HL-60 (cell line): ENCODE measurements around the gene ARF1.

ENCODE experiments used
- GABPA ChIP-seq: IDR thresholded peaks from 2 replicates; pipeline ENCODE4 v1.6.1; 2012; ENCODE audit warnings: low read depth
- POLR2AphosphoS5 ChIP-seq: IDR thresholded peaks from 2 replicates; pipeline ENCODE4 v1.6.1; 2012; ENCODE audit warnings: low read depth
- TF ChIP-seq, protein P1 (sequence below): IDR thresholded peaks from one replicate; pipeline ENCODE4 v1.5.1; 2011; ENCODE audit warnings: low read length, control low read depth, inconsistent platforms; ENCODE audit not compliant: insufficient read depth
- TF ChIP-seq, protein P2 (sequence below): IDR thresholded peaks from 2 replicates; pipeline ENCODE4 v1.6.1; 2012; ENCODE audit warnings: low read depth; ENCODE audit not compliant: insufficient replicate concordance

DNA sequence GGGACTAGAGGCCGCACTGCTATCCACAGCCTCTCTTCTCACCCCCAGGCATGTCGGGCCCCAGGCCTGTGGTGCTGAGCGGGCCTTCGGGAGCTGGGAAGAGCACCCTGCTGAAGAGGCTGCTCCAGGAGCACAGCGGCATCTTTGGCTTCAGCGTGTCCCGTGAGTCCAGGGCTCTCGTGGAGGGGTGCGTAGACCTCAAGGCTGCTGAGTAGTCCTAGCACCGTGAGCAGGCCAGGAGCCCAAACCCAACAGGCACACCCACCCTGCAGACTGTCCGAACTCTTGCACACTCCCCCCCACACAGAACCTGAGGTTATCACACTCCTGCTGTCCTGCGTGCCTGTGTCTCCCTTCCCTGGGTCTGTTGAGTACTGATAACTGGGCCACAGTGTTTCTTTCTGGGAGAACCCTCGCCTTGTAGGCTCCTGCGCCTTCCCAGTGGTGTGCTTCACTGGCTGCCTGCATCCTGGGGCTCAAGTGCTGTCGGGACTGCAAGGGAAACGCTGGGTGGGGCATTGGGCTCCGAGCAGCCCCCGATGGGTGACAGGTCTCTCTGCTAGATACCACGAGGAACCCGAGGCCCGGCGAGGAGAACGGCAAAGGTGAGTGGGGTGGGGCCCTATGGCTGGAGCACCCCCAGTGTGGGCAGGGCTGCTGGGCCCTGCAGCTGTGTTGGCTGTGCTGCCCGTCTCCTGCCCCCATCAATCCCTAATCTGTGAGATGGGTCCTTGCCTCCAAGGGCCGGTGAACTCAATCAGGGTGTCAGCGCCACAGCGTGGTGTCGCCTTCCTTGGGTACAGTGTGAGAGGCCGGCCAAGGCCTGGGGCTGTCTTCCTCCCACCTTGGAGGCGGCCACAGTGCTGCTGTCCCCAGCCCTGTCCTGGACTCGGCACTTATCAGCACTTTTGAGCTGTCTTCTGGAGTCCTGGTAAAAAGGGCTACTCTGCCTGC is 63.2 kb downstream of the ARF1 start:
- TF ChIP-seq, protein P1, sequence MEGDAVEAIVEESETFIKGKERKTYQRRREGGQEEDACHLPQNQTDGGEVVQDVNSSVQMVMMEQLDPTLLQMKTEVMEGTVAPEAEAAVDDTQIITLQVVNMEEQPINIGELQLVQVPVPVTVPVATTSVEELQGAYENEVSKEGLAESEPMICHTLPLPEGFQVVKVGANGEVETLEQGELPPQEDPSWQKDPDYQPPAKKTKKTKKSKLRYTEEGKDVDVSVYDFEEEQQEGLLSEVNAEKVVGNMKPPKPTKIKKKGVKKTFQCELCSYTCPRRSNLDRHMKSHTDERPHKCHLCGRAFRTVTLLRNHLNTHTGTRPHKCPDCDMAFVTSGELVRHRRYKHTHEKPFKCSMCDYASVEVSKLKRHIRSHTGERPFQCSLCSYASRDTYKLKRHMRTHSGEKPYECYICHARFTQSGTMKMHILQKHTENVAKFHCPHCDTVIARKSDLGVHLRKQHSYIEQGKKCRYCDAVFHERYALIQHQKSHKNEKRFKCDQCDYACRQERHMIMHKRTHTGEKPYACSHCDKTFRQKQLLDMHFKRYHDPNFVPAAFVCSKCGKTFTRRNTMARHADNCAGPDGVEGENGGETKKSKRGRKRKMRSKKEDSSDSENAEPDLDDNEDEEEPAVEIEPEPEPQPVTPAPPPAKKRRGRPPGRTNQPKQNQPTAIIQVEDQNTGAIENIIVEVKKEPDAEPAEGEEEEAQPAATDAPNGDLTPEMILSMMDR: no peak
- TF ChIP-seq, protein P2, sequence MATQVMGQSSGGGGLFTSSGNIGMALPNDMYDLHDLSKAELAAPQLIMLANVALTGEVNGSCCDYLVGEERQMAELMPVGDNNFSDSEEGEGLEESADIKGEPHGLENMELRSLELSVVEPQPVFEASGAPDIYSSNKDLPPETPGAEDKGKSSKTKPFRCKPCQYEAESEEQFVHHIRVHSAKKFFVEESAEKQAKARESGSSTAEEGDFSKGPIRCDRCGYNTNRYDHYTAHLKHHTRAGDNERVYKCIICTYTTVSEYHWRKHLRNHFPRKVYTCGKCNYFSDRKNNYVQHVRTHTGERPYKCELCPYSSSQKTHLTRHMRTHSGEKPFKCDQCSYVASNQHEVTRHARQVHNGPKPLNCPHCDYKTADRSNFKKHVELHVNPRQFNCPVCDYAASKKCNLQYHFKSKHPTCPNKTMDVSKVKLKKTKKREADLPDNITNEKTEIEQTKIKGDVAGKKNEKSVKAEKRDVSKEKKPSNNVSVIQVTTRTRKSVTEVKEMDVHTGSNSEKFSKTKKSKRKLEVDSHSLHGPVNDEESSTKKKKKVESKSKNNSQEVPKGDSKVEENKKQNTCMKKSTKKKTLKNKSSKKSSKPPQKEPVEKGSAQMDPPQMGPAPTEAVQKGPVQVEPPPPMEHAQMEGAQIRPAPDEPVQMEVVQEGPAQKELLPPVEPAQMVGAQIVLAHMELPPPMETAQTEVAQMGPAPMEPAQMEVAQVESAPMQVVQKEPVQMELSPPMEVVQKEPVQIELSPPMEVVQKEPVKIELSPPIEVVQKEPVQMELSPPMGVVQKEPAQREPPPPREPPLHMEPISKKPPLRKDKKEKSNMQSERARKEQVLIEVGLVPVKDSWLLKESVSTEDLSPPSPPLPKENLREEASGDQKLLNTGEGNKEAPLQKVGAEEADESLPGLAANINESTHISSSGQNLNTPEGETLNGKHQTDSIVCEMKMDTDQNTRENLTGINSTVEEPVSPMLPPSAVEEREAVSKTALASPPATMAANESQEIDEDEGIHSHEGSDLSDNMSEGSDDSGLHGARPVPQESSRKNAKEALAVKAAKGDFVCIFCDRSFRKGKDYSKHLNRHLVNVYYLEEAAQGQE: no peak
- no peak for TF ChIP-seq GABPA
- TF ChIP-seq POLR2AphosphoS5: no peak
